Measurements from ENCODE around the gene PIPOX. TPM values are rescaled to one million over a fixed set of nuclear protein-coding genes. Genes with fewer than 3 reads are reported as not detected.

Gene PIPOX
- total RNA-seq, 2 experiments from 2014 or later = 2.5 to 4.2 TPM

DNA sequence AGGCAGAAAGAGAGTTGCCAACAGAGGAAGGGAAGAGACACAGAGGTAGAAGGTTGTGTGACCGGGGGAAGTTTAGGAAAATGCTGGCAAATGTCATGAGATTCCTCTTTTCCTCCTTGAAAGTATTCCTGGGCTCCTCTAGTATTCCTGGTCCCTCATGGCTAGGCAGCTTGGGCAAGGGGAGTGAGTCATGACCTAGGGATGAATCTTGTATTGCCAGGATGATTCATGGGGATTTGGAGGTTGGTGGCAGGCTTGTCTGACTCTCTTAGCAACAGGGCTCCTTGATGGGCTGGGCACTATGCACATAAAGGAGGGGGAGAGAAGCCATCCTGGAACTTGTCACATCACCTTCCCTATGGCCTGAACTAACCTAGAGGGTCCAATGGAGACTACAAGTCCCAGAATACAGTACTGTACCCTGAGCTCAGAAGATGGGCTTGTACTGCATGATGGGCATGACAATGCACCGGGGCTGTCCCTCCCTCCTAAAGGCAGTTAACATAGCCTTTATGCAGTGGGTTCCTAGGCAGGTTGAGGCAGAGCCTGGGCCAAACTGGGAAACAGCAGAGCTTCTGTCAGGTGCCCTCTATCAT, 35.0 kb upstream of the PIPOX start:
- Mint-ChIP-seq H3K4me1 (ENCODE audit: low read depth) (peaks cover 2% of the 10 kb centered on the region), H3K36me3 (ENCODE audit: low read depth) (no peaks in the 10 kb centered on the region), H3K4me3 (no peak overlapping the region), H3K27ac (no peak overlapping the region), H3K27me3 (ENCODE audit: low read depth) (peaks cover 42% of the 10 kb centered on the region), H3K9me3 (no peaks in the 10 kb centered on the region)
- DNase-seq = no peak
- intact Hi-C loops (cut with micrococcal nuclease) = loop anchor here (2.0 kb wide), 1 partner anchor 15 kb away; no protein-coding TSS in a partner anchor
- CTCF ChIA-PET = no interaction called here

- CTCF ChIA-PET = no interaction called here
- Mint-ChIP-seq H3K27me3 (ENCODE audit: low read depth) (peaks cover 39% of the 10 kb centered on the region), H3K4me3 (no peak overlapping the region), H3K27ac (no peak overlapping the region), H3K4me1 (ENCODE audit: low read depth) (peaks cover 2% of the 10 kb centered on the region), H3K36me3 (ENCODE audit: low read depth) (no peaks in the 10 kb centered on the region), H3K9me3 (no peaks in the 10 kb centered on the region)
- DNase-seq = no peak
- intact Hi-C loops (cut with micrococcal nuclease) = loop anchor here (2.0 kb wide), 1 partner anchor 16 kb away; no protein-coding TSS in a partner anchor
Observed at GRCh38 chr17:29008591-29008990, 34.4 kb upstream of the PIPOX start.

DNA sequence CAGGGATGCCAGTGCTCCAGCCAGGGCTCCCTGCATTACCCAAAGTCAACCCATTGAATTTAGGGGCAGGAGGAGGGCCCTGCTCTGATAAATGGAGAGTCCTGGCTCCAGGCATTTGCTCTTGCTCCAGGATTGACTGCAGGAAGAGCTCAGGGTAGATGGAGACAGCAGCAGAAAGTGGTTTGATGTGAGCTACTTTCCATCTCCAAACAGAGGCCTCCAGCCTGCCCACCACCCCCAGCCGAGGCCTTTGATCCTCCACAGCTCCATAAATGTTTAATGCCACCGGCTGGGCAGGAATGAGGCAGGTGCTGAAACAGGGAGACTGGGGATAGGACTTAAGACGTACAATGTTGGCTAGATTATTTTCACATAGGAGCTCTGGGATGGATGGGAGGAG, 32.8 kb upstream of the PIPOX start:
- peaks cover 24% of the 10 kb centered on the region for H3K27me3 Mint-ChIP-seq (ENCODE audit: low read depth)
- DNase-seq = no peak
- H3K4me1 Mint-ChIP-seq (ENCODE audit: low read depth) = peaks cover 2% of the 10 kb centered on the region
- no peak overlapping the region for H3K4me3 Mint-ChIP-seq
- no peak overlapping the region for H3K27ac Mint-ChIP-seq
- H3K9me3 Mint-ChIP-seq = no peaks in the 10 kb centered on the region
- CTCF ChIA-PET = interaction anchor here (0.9 to 1.8 kb wide), 3 partner anchors 10 to 47 kb away, joined by 3 to 5 read pairs (median 3); no protein-coding TSS in a partner anchor
- no peaks in the 10 kb centered on the region for H3K36me3 Mint-ChIP-seq (ENCODE audit: low read depth)
- intact Hi-C loops (cut with micrococcal nuclease) = no loop called here

GRCh38 chr17:29010586-29010985, 32.4 kb upstream of the PIPOX start:
- H3K9me3 Mint-ChIP-seq = no peaks in the 10 kb centered on the region
- no peak overlapping the region for H3K27ac Mint-ChIP-seq
- CTCF ChIA-PET = interaction anchor here (0.9 to 1.8 kb wide), 3 partner anchors 9 to 48 kb away, joined by 3 to 5 read pairs (median 3); no protein-coding TSS in a partner anchor
- H3K27me3 Mint-ChIP-seq (ENCODE audit: low read depth) = peaks cover 21% of the 10 kb centered on the region
- H3K4me1 Mint-ChIP-seq (ENCODE audit: low read depth) = peaks cover 2% of the 10 kb centered on the region
- no peak for DNase-seq
- no peaks in the 10 kb centered on the region for H3K36me3 Mint-ChIP-seq (ENCODE audit: low read depth)
- no peak overlapping the region for H3K4me3 Mint-ChIP-seq
- intact Hi-C loops (cut with micrococcal nuclease) = no loop called here

- no peaks in the 10 kb centered on the region for H3K36me3 Mint-ChIP-seq (ENCODE audit: low read depth)
- H3K27me3 Mint-ChIP-seq (ENCODE audit: low read depth) = peaks cover 11% of the 10 kb centered on the region
- peaks cover 2% of the 10 kb centered on the region for H3K4me1 Mint-ChIP-seq (ENCODE audit: low read depth)
- no peak overlapping the region for H3K27ac Mint-ChIP-seq
- no peak for DNase-seq
- intact Hi-C loops (cut with micrococcal nuclease) = no loop called here
- CTCF ChIA-PET = no interaction called here
- H3K4me3 Mint-ChIP-seq = no peak overlapping the region
- no peaks in the 10 kb centered on the region for H3K9me3 Mint-ChIP-seq
Observed at GRCh38 chr17:29012535-29012934, 30.4 kb upstream of the PIPOX start.

DNA sequence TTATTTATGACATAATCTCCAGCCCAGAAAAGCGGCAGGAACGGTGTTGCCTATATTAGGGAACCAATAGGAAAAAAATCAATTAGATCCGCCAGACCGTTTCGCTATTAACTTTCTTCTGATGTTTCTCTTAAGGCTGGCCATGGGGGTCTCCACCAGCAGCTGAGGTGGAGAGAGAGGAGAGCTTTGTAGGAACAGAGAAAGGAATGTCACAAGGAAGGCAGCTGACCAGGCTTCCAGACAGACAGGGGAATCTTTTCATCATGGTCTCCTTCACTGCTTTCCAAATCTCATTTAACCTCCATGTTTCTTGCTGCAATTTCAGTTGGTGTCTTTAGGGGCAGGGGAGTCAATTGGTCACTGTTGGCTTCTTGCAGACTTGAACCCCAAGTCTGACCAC, 28.2 kb upstream of the PIPOX start:
- no peak overlapping the region for H3K4me3 Mint-ChIP-seq
- no peak overlapping the region for H3K27ac Mint-ChIP-seq
- CTCF ChIA-PET = no interaction called here
- intact Hi-C loops (cut with micrococcal nuclease) = no loop called here
- peaks cover 18% of the 10 kb centered on the region for H3K27me3 Mint-ChIP-seq (ENCODE audit: low read depth)
- H3K9me3 Mint-ChIP-seq = no peaks in the 10 kb centered on the region
- H3K36me3 Mint-ChIP-seq (ENCODE audit: low read depth) = no peaks in the 10 kb centered on the region
- H3K4me1 Mint-ChIP-seq (ENCODE audit: low read depth) = peaks cover 7% of the 10 kb centered on the region
- no peak for DNase-seq

DNA sequence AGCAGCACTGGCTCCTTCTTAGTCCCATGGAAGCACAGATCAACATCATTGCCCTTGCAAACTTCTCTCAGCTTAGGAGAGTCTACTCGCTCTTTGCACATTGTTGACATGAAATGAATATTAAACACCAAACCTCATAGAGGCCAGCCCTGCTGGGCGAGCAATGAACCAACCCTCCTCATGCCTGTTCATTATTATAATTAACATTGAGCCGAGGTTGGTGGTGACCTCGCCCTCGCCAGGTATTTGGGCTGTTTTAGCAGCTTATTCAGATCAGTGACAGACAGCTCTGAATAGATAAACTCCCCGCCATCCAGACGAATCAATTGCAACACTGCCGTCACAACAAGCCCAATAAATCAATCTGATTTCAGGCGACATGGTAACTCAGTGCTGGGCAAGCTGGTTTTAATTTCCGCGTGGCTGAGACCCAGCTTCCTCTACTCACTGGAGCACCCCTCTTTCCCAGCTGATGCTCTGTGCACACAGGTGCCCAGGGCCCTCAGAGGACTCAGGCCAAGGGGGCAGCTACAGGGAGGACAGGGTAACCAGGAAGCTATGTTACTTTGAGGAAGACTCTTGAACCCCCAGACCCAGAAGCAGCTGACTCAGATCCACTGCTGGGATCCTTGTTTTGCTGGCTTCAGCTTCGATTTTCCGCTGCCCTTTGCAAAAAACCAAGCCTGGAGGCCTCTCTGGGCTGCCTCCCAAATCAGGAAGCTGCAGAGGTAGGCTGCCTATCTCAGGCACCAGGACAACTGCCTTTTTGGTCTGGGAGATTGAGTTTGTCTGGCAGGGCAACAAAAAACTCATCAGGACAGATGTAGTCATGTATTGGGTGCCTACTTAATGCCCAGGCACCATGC, 26.4 kb upstream of the PIPOX start:
- H3K36me3 Mint-ChIP-seq (ENCODE audit: low read depth) = no peaks in the 10 kb centered on the region
- no peak overlapping the region for H3K27ac Mint-ChIP-seq
- intact Hi-C loops (cut with micrococcal nuclease) = no loop called here
- peaks cover 30% of the 10 kb centered on the region for H3K27me3 Mint-ChIP-seq (ENCODE audit: low read depth)
- CTCF ChIA-PET = interaction anchor here (0.6 kb wide), 1 partner anchor 101 kb away, joined by 3 read pairs; no protein-coding TSS in a partner anchor
- H3K9me3 Mint-ChIP-seq = no peaks in the 10 kb centered on the region
- H3K4me1 Mint-ChIP-seq (ENCODE audit: low read depth) = peaks cover 6% of the 10 kb centered on the region
- no peak for DNase-seq
- no peak overlapping the region for H3K4me3 Mint-ChIP-seq

- H3K36me3 Mint-ChIP-seq (ENCODE audit: low read depth) = no peaks in the 10 kb centered on the region
- H3K27me3 Mint-ChIP-seq (ENCODE audit: low read depth) = peaks cover 38% of the 10 kb centered on the region
- no peaks in the 10 kb centered on the region for H3K9me3 Mint-ChIP-seq
- no peak overlapping the region for H3K4me3 Mint-ChIP-seq
- intact Hi-C loops (cut with micrococcal nuclease) = no loop called here
- H3K4me1 Mint-ChIP-seq (ENCODE audit: low read depth) = peaks cover 5% of the 10 kb centered on the region
- no peak for DNase-seq
- no peak overlapping the region for H3K27ac Mint-ChIP-seq
- CTCF ChIA-PET = interaction anchor here (0.6 to 3.1 kb wide), 7 partner anchors 8 to 126 kb away, joined by 3 to 14 read pairs (median 5); no protein-coding TSS in a partner anchor
Observed at GRCh38 chr17:29018788-29019474, 24.0 kb upstream of the PIPOX start.

- intact Hi-C loops (cut with micrococcal nuclease) = no loop called here
- Mint-ChIP-seq H3K27me3 (ENCODE audit: low read depth) (peaks cover 41% of the 10 kb centered on the region), H3K4me3 (no peak overlapping the region), H3K36me3 (ENCODE audit: low read depth) (no peaks in the 10 kb centered on the region), H3K27ac (no peak overlapping the region), H3K9me3 (no peaks in the 10 kb centered on the region), H3K4me1 (ENCODE audit: low read depth) (peaks cover 5% of the 10 kb centered on the region)
- CTCF ChIA-PET = interaction anchor here (0.6 to 3.1 kb wide), 7 partner anchors 8 to 125 kb away, joined by 3 to 14 read pairs (median 5); no protein-coding TSS in a partner anchor
- no peak for DNase-seq
Observed at GRCh38 chr17:29019475-29020181, 23.3 kb upstream of the PIPOX start.

DNA sequence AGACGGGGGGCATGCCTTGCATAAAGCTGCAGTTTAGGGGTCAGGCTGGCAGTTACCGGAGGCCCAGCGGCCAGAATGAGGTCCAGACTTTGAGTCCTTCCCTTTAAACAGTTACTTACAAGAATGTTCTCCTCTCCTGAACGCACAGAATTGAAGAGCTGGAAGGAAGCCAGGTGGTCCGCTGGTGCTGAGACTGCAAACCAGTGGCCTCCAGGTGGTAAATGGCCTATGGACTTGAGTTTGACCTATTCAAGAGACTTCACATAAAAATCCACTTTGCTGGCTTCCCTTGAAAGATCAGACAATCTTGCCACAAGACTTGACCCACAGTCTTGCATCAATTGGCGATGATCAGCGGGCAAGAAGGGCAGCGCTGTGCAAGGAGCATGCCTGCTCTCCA, 22.4 kb upstream of the PIPOX start:
- intact Hi-C loops (cut with micrococcal nuclease) = no loop called here
- Mint-ChIP-seq H3K27me3 (ENCODE audit: low read depth) (peaks cover 42% of the 10 kb centered on the region), H3K9me3 (no peaks in the 10 kb centered on the region), H3K27ac (no peak overlapping the region), H3K36me3 (ENCODE audit: low read depth) (no peaks in the 10 kb centered on the region), H3K4me3 (no peak overlapping the region), H3K4me1 (ENCODE audit: low read depth) (peaks cover 5% of the 10 kb centered on the region)
- CTCF ChIA-PET = interaction anchor here (1.5 to 3.1 kb wide), 2 partner anchors 55 to 92 kb away, joined by 5 to 14 read pairs; no protein-coding TSS in a partner anchor
- no peak for DNase-seq

DNA sequence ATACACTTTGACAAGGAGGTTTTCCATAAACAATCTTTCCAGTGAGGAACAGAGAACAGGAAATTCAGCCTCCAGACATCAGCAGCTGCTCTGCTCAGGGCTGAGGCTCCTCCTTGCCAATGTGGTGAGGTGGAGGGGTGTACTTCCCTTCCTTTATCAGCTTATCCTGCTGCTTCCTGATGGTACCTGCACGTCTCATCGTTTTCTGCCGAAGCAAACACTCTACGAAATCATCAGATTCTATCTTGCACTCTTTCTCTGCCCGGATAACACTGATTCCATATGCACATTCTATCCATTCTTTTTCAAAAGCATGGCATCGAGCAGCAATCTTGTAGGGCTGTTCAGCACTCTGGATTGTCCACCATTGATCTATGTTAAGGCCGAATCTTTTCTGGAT, 21.7 kb upstream of the PIPOX start:
- DNase-seq = no peak
- peaks cover 5% of the 10 kb centered on the region for H3K4me1 Mint-ChIP-seq (ENCODE audit: low read depth)
- no peak overlapping the region for H3K27ac Mint-ChIP-seq
- CTCF ChIA-PET = no interaction called here
- no peaks in the 10 kb centered on the region for H3K9me3 Mint-ChIP-seq
- H3K4me3 Mint-ChIP-seq = no peak overlapping the region
- H3K36me3 Mint-ChIP-seq (ENCODE audit: low read depth) = no peaks in the 10 kb centered on the region
- H3K27me3 Mint-ChIP-seq (ENCODE audit: low read depth) = peaks cover 44% of the 10 kb centered on the region
- intact Hi-C loops (cut with micrococcal nuclease) = no loop called here

GRCh38 chr17:29022074-29022473, 20.9 kb upstream of the PIPOX start:
- Mint-ChIP-seq H3K4me1 (ENCODE audit: low read depth) (peaks cover 5% of the 10 kb centered on the region), H3K4me3 (no peak overlapping the region), H3K9me3 (no peaks in the 10 kb centered on the region), H3K36me3 (ENCODE audit: low read depth) (no peaks in the 10 kb centered on the region), H3K27ac (no peak overlapping the region), H3K27me3 (ENCODE audit: low read depth) (peaks cover 45% of the 10 kb centered on the region)
- intact Hi-C loops (cut with micrococcal nuclease) = no loop called here
- no peak for DNase-seq
- CTCF ChIA-PET = no interaction called here

All from activated naive CD4-positive, alpha-beta T cell treated with anti-CD3 and anti-CD28 coated beads for 36 hours (primary cell).